Iris pigment epithelial cell (primary cell): ENCODE measurements around the gene CITED4.
A peak's percentile ranks its signal among the peaks of the same experiment; 100 is the strongest.

Source experiments
- DNase-seq: peaks from one replicate; pipeline ENCODE4 v3.0.0-alpha.2; 2011; ENCODE audit warnings: low read depth

CITED4 gene

DNA sequence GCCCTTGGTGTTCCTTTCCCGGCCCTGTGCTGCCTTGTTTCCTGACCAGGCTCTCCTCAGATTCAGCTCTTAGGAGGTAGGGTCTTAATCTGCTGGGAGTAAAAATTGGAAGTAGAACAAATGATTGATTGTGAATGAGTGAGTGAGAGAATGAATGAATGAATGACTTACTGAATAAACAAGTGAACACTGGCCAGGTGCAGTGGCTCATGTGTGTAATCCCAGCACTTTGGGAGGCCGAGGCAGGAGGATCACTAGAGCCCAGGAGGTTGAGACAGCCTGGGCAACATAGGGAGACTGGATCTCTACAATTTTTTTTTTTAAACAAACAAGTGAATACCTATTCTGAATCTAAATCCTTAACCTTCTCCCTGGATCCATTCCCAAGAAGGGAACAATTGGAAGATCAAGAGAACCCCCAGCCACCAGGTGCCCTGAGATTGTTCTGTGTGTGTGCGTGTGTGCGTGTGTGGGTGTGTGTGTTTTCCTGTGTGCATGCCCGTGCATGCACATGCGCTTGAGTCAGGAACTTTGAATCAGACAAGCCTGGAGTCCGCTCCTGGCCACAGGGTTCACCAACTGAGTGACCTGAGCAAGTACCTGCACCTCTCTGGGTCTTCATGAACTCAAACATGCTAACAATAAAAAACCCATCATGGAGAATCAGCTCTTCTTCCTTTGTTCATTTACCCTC, 24.3 kb upstream of the CITED4 start:
- no peak for DNase-seq

DNA sequence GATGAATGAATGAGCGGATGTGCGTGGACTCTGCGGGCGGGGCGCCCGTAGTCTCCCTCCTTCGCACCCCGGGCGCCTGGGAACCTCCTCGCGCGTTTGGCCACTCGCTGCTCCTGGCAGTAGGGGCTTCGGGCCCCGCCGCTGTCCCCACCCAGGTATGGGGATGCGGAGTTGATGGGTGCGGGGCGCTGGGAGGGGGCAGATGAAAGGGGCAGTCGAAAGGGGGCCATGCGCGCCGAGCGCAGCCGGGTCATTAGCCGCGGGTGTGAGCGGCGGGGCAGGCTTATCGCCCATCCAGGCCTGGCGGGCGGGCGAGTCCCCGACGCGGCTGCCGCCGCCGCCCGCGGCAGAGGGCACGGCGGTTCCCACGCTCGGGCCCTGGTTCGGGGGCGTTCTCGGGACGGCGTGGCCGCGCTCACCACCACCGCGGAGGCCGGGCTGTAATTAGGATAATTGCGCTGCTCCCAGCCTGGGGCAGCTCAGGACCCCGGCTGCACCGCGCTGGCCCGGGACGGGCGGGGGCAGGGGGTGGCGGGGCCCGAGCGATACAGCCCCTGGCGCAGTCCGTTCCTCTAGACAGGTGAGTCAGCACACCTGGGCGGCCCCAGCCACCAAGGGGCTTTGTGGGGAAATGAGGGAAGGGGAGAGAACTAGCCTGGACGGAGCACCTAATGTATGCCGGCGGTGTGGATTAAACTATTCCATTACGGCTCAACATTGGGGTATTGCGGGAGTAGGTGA, 22.1 kb upstream of the CITED4 start:
- DNase-seq = no peak

DNA sequence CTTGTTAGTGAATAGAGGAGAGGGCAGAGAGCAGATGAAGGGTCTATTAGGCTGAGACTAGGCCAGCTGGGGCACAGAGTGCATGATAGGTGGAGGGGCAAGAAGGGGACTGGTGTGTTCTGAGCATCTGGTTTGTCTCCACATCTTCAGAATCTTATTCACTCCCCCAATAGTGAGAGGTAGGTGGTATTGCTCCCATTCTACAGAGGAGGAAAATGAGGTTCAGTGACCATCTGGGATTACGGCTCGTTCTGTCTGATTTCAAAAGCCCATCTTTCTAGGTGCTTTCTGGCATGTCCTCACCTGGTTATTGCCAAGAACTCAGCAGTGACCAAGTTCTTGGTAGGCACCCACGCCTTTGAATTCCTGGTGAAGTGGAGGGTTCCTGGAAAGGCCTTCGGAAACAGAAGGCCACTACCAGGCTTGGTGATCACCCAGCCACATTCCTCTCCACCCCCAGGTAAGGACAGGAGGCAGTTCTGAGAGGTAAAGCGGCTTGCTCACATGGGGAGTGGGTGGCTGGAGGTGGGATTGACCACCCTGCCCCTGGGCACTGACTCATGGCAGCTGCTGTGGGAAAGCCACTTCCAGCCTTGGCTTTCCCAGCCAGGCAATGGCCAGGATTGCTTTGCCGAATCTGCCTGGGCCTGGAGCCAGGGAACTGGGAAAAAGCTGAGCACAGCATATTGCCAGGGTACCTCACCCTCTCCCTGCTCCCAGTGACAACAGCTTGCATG, 18.8 kb upstream of the CITED4 start:
- DNase-seq = no peak

DNA sequence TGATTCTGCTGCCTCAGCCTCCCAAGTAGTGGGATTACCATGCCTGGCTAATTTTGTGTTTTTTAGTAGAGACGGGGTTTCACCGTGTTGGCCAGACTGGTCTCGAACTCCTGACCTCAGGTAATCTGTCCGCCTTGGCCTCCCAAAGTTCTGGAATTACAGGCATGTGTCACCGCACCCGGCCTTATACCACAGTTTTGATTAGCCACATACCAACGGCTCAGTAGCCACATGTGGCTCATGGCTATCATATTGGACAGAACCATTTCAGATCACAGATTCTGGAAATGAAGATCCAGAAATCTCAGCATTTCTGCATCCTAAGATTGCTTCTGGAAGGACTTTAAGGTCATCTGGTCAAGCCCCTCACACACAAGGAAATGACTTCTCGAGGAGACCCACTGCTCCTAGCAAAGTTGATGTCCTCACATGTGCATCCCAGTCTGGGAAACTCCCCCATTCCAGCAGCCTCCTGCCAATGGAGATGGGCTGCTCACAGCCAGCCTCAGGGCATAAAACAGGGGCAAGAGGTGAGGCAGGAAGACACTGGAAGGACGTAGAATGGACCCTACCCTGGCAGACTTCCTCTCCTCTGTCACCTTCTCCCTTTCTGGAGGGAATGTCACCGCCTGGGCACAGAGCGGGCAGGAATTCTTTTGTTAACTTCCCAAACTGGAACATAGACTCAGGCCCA, 17.5 kb upstream of the CITED4 start:
- DNase-seq = no peak

DNA sequence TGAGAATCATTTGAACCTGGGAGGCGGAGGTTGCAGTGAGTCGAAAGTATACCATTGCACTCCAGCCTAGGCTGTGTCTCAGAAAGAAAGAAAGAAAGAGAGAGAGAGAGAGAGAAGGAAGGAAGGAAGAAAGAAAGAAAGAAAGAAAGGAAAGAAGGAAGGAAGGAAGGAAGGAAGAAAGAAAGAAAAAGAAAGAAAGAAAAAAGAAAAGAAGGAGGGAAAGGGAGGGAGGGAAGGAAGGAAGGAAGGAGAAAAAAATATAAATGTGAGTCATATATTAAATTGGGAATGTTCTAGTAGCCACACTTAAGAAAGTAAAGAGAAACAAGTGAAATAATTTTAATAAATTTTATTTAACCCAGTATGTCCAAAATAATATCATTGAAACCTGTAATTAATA, 16.7 kb upstream of the CITED4 start:
- no peak for DNase-seq

DNA sequence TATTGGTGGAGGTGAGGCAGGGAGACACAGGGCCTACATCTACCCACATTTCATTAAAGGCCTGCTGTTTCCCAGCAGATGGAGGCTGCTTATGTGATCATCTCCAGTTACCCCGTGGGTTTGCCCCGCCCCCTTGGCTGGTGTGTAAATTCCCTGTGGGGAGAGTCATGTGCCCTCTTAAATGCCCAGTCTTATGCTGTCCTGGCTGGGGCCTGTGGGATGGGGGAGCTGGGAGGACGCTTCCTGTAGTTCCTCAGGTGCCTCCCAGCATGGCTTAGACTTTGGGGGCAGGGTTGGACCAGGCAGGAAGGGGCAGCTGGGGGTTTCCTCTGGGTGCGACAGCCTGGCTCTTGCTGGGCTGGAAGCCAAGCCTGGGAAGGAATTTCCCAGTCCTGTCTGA, 15.5 kb upstream of the CITED4 start:
- DNase-seq = peak; percentile 94

DNA sequence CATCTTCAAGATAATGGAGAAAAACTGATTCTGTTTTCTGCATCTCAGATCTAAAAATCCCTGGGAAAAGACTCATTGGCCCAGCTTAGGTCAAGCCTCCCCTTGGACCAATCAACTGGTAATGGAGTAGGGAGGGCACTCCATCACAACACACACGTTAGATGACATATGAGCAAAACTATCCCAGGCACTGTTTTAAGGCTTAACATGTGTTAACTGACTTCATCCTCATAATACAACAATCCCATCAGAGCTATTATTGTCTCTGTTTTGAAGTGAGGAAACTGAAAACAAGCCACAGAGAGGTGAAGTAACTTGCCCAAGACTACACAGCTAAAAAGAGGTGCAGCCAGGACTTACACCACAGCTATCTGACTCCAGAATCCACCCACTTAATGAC, 14.7 kb upstream of the CITED4 start:
- peak; percentile 52 for DNase-seq

DNA sequence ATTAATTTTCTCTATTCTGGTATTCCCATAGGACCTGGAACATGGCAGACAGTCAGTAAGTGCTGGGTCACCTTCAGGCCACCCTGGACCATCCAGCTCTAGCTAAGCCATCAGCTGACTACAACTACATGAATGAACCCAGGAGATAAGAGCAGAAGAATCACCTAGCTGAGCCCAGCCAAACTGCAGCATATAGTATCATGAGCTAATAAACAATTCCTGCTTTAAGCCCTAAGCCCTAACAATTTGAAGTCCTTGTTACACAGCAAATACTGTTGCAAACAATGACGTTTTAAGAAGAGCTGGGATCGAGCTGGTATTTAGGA, 14.2 kb upstream of the CITED4 start:
- no peak for DNase-seq

DNA sequence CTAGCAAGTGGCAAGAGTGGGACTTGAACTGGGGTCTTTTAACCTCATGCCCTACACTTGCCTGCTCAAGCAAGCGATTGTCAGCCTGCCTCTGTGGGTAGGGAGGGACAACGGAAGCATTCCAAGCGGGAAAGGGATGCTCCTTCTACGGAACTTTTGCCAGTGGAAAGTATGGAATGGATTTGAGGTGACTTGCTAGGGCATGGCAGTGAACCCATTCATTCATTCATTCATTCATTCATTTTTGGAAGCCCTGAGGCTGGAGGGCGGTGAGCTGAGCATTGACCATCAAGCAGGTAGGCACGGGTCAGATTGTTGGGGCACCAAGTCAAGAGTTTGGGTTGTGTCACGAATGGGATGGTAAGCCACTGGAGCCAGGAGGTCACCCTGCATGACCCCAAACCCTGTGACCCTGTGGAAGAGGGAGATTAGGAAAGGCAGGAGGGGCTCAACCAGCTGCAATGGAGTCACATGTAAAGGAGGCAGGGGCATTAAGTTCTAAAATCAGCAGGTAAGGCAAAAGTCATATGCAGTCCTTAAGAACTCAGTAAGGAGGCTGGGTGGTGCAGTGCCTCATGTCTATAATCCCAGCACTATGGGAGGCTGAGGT, 11.8 kb upstream of the CITED4 start:
- no peak for DNase-seq

DNA sequence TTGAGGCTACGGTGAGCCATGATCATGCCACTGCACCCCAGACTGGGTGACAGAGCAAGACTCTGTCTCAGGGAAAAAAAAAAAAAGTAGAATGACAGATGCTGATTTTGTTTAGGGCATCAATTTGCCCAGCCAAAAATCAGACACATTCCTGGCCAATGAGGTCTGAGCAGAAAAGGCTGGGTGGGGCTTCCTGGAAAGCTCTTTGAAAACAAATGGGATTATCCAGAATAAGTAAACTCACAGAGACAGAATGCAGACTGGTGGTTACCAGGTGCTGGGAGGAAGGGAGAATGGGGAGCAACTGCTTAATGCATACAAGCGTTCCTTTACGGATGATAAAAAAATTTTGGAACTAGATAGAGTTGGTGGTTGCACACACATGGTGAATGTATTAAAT, 10.1 kb upstream of the CITED4 start:
- no peak for DNase-seq

DNA sequence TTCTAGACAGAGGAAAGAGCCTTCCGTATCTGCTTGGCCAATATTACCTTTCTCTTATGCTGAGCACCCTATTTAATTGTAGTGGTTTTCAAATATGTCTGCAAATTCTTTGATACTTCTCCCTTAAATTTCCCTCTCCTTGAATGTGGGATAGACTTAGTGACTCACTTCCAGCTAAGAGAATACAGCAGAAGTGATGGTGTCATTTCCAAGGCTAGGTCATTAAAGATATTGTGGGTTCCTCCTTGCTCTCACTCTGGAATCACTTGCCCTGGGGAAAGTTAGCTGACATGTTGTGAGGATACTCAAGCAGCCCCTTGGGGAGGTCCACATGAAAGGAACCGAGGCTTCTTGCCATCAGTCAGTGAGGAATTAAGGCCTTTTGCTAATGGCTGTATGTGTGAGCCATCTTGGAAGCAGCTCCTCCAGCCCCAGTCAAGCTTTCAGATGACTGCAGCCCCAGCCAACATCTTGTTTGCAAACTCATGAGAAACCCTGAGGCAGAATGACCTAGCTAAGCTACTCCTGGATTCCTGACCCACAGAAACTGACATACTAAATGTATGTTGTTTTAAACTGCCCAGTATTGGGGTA, 8.1 kb upstream of the CITED4 start:
- DNase-seq = peak; percentile 61

DNA sequence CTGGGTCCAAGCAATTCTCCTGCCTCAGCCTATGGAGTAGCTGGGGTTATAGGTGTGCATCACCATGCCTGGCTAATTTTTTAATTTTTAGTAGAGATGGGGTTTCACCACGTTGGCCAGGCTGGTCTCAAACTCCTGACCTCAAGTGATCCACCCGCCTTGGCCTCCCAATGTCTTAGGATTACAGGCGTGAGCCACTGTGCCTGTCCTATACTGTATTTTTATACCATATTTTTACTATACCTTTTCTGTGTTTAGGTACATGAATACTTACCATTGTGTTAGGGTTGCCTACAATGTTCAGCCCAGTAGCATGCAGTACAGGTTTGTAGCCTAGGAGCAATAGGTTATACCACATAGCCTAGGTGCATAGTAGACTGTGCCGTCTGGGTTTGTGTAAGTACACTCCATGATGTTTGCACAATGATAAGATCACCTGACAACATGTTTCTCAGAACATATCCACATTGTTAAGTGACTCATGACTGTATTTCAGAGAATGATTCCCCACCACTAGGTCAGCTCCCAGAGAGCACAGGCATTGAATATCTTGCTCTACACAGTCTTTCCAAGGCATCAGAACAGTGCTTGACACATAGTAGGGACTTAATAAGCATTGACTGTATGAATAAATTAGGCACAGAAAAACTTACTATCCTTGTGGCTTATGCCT, 6.0 kb upstream of the CITED4 start:
- peak; percentile 95 for DNase-seq

DNA sequence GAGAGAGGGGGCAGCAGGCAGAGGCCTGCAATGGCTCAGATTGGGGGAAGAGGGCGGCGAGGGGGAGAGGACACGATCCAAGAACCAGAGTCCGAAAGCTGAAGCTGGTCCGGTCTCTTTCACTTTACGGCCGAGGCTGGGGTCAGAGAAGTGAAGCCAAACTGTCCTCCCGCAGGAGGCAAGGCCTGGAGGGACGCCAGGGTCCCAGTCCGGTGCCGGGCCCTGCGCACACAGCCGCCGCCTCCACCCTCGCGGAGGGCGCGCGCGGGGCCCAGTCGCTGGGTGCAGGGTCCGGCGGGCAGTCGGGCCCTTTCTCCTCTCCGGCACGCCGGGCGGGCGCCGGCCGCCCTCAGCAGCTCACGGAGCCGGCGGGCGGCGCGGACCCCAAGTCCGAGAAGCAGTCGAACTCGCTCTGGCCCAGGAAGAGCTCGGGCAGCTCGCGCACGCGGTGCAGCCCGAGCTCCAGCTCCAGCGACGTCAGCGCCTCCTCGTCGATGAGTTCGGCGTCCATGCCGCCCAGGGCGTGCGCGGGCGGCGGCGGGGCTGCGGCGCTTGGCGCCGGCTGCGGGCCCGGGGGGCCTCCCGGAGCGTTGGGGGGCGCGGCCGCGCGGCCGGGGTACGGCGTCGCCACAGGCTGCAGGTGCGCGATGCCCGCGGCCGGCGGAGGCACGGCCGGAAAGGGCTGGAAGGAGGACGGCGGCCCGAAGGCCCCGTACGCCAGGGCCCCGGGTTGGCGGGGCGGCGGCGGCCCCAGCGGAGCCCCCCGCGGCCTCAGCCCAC, 749 bp downstream of the CITED4 start:
- peak; percentile 67 for DNase-seq

DNA sequence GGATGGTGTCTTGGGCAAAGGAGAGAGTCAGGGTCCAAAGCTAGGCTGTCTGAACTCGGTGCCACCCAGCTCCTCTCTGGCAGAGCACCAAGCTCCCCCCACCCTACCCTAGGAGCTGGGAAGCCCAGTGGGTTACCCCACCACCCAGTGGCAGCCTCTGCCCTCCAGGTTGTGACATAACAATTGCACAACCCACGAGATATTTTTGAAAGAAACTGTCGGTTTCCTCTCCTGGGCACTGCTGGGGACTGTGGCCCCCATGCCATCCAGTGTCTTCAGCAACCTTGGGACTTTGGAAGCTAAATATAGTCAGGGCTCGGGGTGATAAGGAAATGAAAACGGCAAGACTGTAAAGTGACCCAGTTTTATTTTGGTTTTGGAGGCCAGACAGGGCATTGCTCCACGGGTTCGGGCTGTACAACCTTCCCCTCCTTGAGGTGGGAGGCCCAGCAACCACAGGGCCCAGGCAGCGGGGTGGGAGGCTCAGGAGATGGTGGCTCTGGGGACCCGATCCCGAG, 1.4 kb downstream of the CITED4 start:
- no peak for DNase-seq

DNA sequence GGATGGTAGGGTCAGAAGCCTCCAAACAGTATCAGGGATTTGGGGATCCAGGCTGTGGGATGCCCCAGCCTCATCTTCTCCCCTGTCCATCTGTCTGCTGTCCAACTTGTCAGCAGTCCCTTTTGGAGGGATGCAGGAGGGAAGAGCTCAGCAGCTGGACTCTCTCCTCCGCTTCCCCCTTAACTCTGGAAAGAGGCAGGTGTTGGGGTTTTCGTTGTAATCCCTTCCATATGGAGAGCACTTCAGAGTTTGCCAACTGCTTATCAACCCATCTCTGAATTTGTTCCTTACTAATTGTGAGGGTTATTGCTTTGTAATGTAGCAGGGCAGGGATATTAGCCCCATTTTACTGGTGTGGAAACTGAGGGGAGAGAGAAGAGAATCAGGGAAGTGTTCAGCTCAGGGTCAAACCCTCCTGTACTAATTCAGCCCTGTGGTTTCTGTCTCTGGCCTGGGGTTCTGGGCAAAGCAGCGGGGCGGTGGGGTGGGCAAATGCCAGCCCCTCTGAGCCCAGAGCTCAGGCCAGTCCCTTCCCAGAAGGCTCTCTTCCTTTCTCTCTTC, 3.2 kb downstream of the CITED4 start:
- DNase-seq = no peak

DNA sequence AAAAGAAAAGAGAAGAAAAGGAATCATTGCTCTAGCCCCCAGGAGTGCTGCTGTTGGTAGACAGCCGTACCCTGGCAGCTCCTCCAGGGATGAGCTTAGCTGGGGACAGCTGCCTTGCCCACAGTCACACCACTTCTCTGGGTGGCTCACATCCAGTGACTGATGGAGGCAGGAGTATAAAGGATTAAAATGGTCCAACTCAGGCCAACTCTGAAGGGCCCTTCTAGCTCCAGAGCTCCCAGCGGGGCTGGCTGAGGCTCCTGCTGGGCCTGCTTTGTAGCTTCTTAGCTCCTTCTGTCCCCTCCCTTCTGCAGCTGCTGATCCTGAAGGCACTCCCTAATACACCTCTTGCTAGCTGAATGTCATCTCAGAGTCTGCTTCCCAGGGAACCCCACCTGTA, 4.4 kb downstream of the CITED4 start:
- no peak for DNase-seq

DNA sequence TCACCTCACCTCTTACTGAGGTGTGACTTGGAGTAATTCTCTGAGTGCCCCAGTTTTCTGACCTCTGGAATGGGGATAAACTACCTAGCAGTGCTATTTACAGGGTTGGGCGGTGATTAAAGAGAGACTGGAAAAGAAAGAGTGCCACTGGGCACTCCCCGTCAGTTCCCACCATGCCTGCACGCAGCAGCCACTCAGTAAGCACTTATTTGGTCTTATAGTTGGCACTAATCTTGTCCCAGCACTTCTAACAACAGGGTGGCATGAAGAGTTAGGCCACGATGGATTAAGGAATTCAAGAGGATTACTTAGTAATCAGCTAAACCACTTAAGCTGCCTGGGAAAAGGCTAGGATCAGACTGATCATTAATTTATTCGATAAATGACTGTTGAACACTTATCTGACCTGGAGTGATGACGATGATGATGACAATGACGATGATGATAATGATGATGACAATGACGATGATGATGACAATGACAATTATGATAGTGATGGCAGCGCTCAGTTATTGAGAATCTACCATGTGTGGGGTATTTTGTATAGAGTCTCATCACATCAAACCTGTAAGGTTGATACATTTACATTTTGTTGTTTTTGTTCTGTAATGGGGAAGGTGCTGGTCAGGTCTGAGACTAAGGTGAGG, 5.4 kb downstream of the CITED4 start:
- no peak for DNase-seq

DNA sequence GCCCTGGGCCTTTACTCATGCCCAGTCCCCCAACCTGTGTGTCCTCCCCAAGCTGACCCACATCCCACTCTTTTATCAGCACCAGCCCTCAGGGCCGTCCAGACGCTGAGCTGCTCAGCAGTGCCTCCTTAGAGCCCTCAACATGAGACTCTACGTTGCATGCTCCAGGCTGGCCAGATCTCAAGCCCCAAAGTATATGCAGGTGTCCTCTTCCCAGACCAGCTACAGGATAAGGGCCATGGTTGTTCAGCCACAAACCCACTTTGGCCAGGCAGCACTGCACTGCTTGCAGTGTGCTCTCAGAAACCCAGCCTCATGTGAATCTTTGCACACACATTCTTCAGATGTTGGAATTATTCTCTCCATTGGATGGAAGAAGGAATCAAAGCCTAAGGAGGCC, 6.0 kb downstream of the CITED4 start:
- no peak for DNase-seq

DNA sequence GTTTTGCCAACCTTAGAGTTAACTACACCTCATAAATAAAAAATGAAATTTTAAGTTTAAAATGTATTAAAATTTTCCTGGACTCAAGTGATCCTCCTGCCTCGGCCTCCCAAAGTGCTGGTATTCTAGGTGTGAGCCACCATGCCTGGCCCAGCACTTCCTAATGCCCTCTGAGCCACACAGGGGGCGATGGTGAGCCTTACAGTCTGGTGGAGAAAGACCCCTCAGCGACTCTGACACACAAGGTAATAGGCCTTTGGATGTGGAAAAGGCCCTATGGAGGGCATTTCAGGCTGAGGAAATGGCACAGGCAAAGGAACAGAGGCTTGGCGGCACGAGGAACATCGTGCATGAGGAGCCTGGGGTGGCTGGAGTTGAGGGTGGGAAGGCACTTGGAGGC, 6.7 kb downstream of the CITED4 start:
- DNase-seq = no peak

DNA sequence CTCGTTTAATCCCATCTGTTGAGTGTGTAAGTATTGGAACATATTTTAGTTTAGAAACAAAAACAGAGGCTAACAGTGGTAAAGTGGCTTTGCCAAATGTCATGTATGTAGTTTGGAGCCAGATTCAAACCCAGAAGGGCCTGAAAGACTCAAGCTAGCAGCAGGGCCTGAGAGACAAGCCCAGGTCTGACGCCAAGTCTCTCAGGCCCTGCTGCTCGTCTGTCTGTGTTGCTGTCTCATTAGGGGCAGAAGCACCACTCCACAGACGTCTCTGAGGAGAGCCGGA, 8.3 kb downstream of the CITED4 start:
- DNase-seq = no peak
